Keratinocyte (primary cell): ENCODE results near the gene LRRTM3. TPM values are rescaled to one million over a fixed set of nuclear protein-coding genes. Genes with fewer than 3 reads are reported as not detected.

Experiments
- DNase-seq: peaks from one replicate; pipeline ENCODE4 v3.0.0-alpha.2; 2011; ENCODE audit warnings: low read depth, missing footprints, low spot score
- FAIRE-seq: peaks from 2 replicates; lab custom pipeline; 2011; peaks lifted over from hg19 to GRCh38; lab: Jason Lieb, UNC
- H2AFZ ChIP-seq: 2 replicates; pipeline ENCODE4 v1.6.0; 2012; ENCODE audit warnings: low read length, control low read depth, inconsistent platforms; ENCODE audit not compliant: control insufficient read depth
- H3K27ac ChIP-seq: 2 replicates; pipeline ENCODE4 v1.5.1; 2011; ENCODE audit warnings: low read length; ENCODE audit not compliant: control insufficient read depth, insufficient read depth
- H3K27me3 ChIP-seq: 3 replicates; pipeline ENCODE4 v1.6.0; 2011; ENCODE audit warnings: low read length; ENCODE audit not compliant: control insufficient read depth, insufficient read depth; ENCODE audit errors: extremely low read depth
- H3K36me3 ChIP-seq, 2 experiments: 2 replicates in 1 of 2; 3 replicates in 1 of 2; pipeline ENCODE4 v1.5.1; 2011; ENCODE audit warnings: low read length in 2 of 2, mild to moderate bottlenecking in 1 of 2; ENCODE audit not compliant: control insufficient read depth in 2 of 2, insufficient read depth in 2 of 2; ENCODE audit errors: extremely low read depth in 1 of 2
- H3K4me1 ChIP-seq: 3 replicates; pipeline ENCODE4 v1.5.1; 2011; ENCODE audit warnings: low read length; ENCODE audit not compliant: control insufficient read depth, insufficient read depth; ENCODE audit errors: extremely low read depth
- H3K4me2 ChIP-seq: 3 replicates; pipeline ENCODE4 v1.6.0; 2011; ENCODE audit warnings: low read depth, low read length; ENCODE audit not compliant: control insufficient read depth, insufficient read depth; ENCODE audit errors: extremely low read depth
- H3K4me3 ChIP-seq, 3 experiments: fragments of 200-600 bp in 1 of 3; sonication (generic) in 1 of 3; 2 replicates in 2 of 3; 3 replicates in 1 of 3; pipeline ENCODE4 v1.5.1; 2011 to 2016; ENCODE audit warnings: low read length in 3 of 3, mild to moderate bottlenecking in 3 of 3, control low read depth in 2 of 3, inconsistent platforms in 1 of 3, low read depth in 1 of 3, mixed read lengths in 1 of 3, mixed run types in 1 of 3, moderate library complexity in 1 of 3; ENCODE audit not compliant: control insufficient read depth in 2 of 3, insufficient read depth in 2 of 3; ENCODE audit errors: extremely low read depth in 1 of 3
- H3K79me2 ChIP-seq: 2 replicates; pipeline ENCODE4 v1.6.0; 2012; ENCODE audit warnings: low read length; ENCODE audit not compliant: control insufficient read depth, insufficient read depth
- H3K9ac ChIP-seq: 3 replicates; pipeline ENCODE4 v1.6.0; 2011; ENCODE audit warnings: low read length; ENCODE audit not compliant: control insufficient read depth, insufficient read depth; ENCODE audit errors: extremely low read depth
- H3K9me1 ChIP-seq: 3 replicates; pipeline ENCODE4 v1.6.0; 2011; ENCODE audit warnings: low read length; ENCODE audit not compliant: control insufficient read depth, insufficient read depth; ENCODE audit errors: extremely low read depth
- H3K9me3 ChIP-seq: 2 replicates; pipeline ENCODE4 v1.5.1; 2012; ENCODE audit warnings: low read depth, low read length; ENCODE audit not compliant: control insufficient read depth
- H4K20me1 ChIP-seq: 3 replicates; pipeline ENCODE4 v1.6.0; 2011; ENCODE audit warnings: low read length; ENCODE audit not compliant: control insufficient read depth, insufficient read depth; ENCODE audit errors: extremely low read depth
- EZH2 ChIP-seq: IDR thresholded peaks from one replicate; pipeline ENCODE4 v1.6.1; 2012; ENCODE audit warnings: inconsistent platforms, mild to moderate bottlenecking, low read length, moderate library complexity
- dilution Hi-C: fragments of 300-500 bp; cut with MboI; formaldehyde crosslinking; loops from one replicate; pipeline ENCODE4 v1.7.0; 2020; ENCODE audit warnings: low sequenced_read_pairs; ENCODE audit not compliant: extremely low pct_ligation_motif_present
- polyA plus RNA-seq, 5 experiments: library from polyadenylated mRNA; depleted of rRNA in 3 of 5; stranded (reverse) in 3 of 5; stranded (forward) in 1 of 5; unstranded in 1 of 5; fragments of >200 nt; gene quantifications; 1 replicate in 1 of 5; 2 replicates in 3 of 5; 3 replicates in 1 of 5; pipeline versions ENCODE4 v1.2.1 to v1.2.3, GENCODE V29; 2011 to 2012; ENCODE audit warnings: missing spikeins in 2 of 5, low read depth in 1 of 5, low replicate concordance in 1 of 5
- TF ChIP-seq, protein P1 (sequence below), 3 experiments: IDR thresholded peaks in 1 of 3; conservative IDR thresholded peaks in 1 of 3; optimal IDR thresholded peaks in 1 of 3; 2 replicates in 2 of 3; 3 replicates in 1 of 3; pipeline versions ENCODE3 to v1.5.1; 2011; ENCODE audit warnings: low read length in 3 of 3, mild to moderate bottlenecking in 3 of 3, moderate library complexity in 2 of 3, control low read depth in 1 of 3, inconsistent platforms in 1 of 3; ENCODE audit not compliant: insufficient read depth in 2 of 3; ENCODE audit errors: extremely low read depth in 1 of 3

The LRRTM3 gene
- polyA plus RNA-seq, 1 donor (not counting 4 experiments of a cell fraction or from before 2014, with no cell fraction given) = not detected

DNA sequence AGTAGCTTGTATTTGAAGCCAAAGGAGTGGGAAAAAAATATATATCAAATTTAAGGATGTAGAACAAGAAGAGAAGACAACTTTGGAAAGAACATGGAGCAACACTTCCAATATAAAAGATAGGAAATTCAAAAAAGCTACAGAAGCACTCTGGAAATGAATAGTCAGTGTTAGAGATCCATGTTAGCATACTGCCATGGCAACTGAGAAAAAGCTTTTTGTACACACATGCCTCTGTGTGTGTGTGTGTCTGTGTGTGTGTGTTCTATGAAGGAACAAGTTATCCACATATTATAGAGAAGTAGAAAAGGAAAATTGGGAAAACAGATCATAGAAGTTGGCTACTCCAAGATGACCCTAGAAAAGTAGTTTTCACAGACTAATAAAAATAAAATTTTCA lies 96.3 kb downstream of the LRRTM3 start:
- dilution Hi-C loops = no loop called here
- Histone ChIP-seq H2AFZ (no peak overlapping the region), H3K79me2 (no peaks in the 10 kb centered on the region), H3K9me1 (no peaks in the 10 kb centered on the region), H3K9me3 (no peaks in the 10 kb centered on the region), H3K27me3 (no peaks in the 10 kb centered on the region), H3K36me3 (no peaks in the 10 kb centered on the region), H3K4me1 (no peaks in the 10 kb centered on the region), H3K4me2 (no peak overlapping the region), H3K9ac (no peak overlapping the region), H3K4me3 (no peak overlapping the region), H4K20me1 (no peaks in the 10 kb centered on the region), H3K27ac (no peak overlapping the region)
- TF ChIP-seq, protein P1, sequence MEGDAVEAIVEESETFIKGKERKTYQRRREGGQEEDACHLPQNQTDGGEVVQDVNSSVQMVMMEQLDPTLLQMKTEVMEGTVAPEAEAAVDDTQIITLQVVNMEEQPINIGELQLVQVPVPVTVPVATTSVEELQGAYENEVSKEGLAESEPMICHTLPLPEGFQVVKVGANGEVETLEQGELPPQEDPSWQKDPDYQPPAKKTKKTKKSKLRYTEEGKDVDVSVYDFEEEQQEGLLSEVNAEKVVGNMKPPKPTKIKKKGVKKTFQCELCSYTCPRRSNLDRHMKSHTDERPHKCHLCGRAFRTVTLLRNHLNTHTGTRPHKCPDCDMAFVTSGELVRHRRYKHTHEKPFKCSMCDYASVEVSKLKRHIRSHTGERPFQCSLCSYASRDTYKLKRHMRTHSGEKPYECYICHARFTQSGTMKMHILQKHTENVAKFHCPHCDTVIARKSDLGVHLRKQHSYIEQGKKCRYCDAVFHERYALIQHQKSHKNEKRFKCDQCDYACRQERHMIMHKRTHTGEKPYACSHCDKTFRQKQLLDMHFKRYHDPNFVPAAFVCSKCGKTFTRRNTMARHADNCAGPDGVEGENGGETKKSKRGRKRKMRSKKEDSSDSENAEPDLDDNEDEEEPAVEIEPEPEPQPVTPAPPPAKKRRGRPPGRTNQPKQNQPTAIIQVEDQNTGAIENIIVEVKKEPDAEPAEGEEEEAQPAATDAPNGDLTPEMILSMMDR (optimal IDR thresholded peaks at IDR 0.05 in 1 of 3, IDR thresholded peaks at IDR 0.05 in 1 of 3, conservative IDR thresholded peaks at IDR 0.05 in 1 of 3; ENCODE audit: extremely low read depth in 1 of 3, insufficient read depth in 2 of 3, low read length in 3 of 3) = no peak
- TF ChIP-seq EZH2 = no peak
- DNase-seq (no peak), FAIRE-seq (no peak)

GRCh38 chr10:67033878-67034277 lies 108.0 kb downstream of the LRRTM3 start:
- Histone ChIP-seq H4K20me1 (no peaks in the 10 kb centered on the region), H3K9ac (no peak overlapping the region), H3K4me1 (no peaks in the 10 kb centered on the region), H3K79me2 (no peaks in the 10 kb centered on the region), H3K4me3 (no peak overlapping the region), H3K4me2 (no peak overlapping the region), H3K36me3 (no peaks in the 10 kb centered on the region), H2AFZ (no peak overlapping the region), H3K27ac (no peak overlapping the region), H3K9me1 (no peaks in the 10 kb centered on the region), H3K9me3 (no peaks in the 10 kb centered on the region), H3K27me3 (no peaks in the 10 kb centered on the region)
- TF ChIP-seq, protein P1 (optimal IDR thresholded peaks at IDR 0.05 in 1 of 3, IDR thresholded peaks at IDR 0.05 in 1 of 3, conservative IDR thresholded peaks at IDR 0.05 in 1 of 3; ENCODE audit: extremely low read depth in 1 of 3, insufficient read depth in 2 of 3, low read length in 3 of 3) = no peak
- TF ChIP-seq EZH2 = no peak
- DNase-seq = no peak
- no peak for FAIRE-seq
- dilution Hi-C loops = no loop called here
